ENCODE results near the gene HOMER3.
"Not testable (repeated sequence)": the region's sequence is repeated elsewhere in the genome, so short reads cannot be mapped to it uniquely, and the experiment has no call there.

Gene HOMER3

GRCh38 chr19:18922228-18922985 is 18.6 kb downstream of the HOMER3 start:
- no peak for DNase-seq

GRCh38 chr19:18921593-18921992 is 19.4 kb downstream of the HOMER3 start:
- no peak for DNase-seq

GRCh38 chr19:18920400-18920799 is 20.6 kb downstream of the HOMER3 start:
- DNase-seq: no peak

- no peak for DNase-seq
Observed at GRCh38 chr19:18919900-18920214, 21.2 kb downstream of the HOMER3 start.

- DNase-seq: peak; percentile 98
Observed at GRCh38 chr19:18919086-18919899, 21.7 kb downstream of the HOMER3 start, which contains the start of the genes COPE and DDX49. Gene COPE, minus strand, starts transcription at chr19:18919387. Its CDS starts 39 bp downstream, at chr19:18919348. Gene DDX49, plus strand, starts transcription at chr19:18919715. Its CDS starts 27 bp downstream, at chr19:18919742.

- DNase-seq: not testable (repeated sequence)
Observed at GRCh38 chr19:18917593-18917992, 23.4 kb downstream of the HOMER3 start.

- no peak for DNase-seq
Observed at GRCh38 chr19:18915639-18916038, 25.4 kb downstream of the HOMER3 start.

- DNase-seq: no peak
Observed at GRCh38 chr19:18913466-18913865, 27.6 kb downstream of the HOMER3 start.

- DNase-seq: no peak
Observed at GRCh38 chr19:18912933-18913332, 28.1 kb downstream of the HOMER3 start.

- DNase-seq: no peak
Observed at GRCh38 chr19:18910801-18911436, 30.1 kb downstream of the HOMER3 start.

GRCh38 chr19:18910010-18910409 is 31.0 kb downstream of the HOMER3 start:
- no peak for DNase-seq

- DNase-seq: no peak
Observed at GRCh38 chr19:18908917-18909619, 31.9 kb downstream of the HOMER3 start.

GRCh38 chr19:18906605-18907519 is 34.2 kb downstream of the HOMER3 start:
- DNase-seq: no peak

GRCh38 chr19:18905513-18906236 is 35.3 kb downstream of the HOMER3 start:
- DNase-seq: no peak

GRCh38 chr19:18905058-18905456 is 36.0 kb downstream of the HOMER3 start:
- DNase-seq: no peak

GRCh38 chr19:18904334-18905057 is 36.5 kb downstream of the HOMER3 start:
- DNase-seq: no peak

- DNase-seq: no peak
Observed at GRCh38 chr19:18903156-18904037, 37.6 kb downstream of the HOMER3 start.

- DNase-seq: not testable (repeated sequence)
Observed at GRCh38 chr19:18902519-18902918, 38.5 kb downstream of the HOMER3 start.

- DNase-seq: no peak
Observed at GRCh38 chr19:18901491-18901890, 39.5 kb downstream of the HOMER3 start.

Data from NCI-H345 (cell line).